GM18511 (cell line): ENCODE data around the gene TMEM144.
"Not testable (repeated sequence)": the region's sequence is repeated elsewhere in the genome, so short reads cannot be mapped to it uniquely, and the experiment has no call there.

ENCODE experiments used
- ATAC-seq: cut with Tn5 transposase; IDR thresholded peaks from one replicate; pipeline ENCODE4 v1.9.1; 2021; ENCODE audit warnings: mild to moderate bottlenecking, moderate library complexity; ENCODE audit not compliant: unreplicated experiment

Gene TMEM144

DNA sequence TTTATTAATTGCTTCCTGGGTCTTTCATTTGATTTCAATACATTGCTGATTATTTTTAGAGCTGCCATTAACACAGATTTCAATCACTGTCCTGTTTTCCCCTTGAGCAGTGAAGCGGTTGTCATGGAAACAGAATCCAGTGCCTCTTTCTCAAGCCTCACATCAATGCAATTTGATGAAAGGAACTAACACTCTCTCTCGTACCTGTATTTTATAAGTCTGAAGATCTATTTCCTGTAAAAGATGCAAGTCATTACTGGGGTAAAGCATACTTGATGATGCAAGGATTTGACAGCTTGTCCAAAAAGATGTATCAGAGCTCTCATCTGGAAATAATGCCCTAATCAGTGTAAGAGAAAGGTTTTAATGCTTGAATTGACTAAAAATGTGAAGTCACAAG, 19.6 kb upstream of the TMEM144 start:
- no peak for ATAC-seq

DNA sequence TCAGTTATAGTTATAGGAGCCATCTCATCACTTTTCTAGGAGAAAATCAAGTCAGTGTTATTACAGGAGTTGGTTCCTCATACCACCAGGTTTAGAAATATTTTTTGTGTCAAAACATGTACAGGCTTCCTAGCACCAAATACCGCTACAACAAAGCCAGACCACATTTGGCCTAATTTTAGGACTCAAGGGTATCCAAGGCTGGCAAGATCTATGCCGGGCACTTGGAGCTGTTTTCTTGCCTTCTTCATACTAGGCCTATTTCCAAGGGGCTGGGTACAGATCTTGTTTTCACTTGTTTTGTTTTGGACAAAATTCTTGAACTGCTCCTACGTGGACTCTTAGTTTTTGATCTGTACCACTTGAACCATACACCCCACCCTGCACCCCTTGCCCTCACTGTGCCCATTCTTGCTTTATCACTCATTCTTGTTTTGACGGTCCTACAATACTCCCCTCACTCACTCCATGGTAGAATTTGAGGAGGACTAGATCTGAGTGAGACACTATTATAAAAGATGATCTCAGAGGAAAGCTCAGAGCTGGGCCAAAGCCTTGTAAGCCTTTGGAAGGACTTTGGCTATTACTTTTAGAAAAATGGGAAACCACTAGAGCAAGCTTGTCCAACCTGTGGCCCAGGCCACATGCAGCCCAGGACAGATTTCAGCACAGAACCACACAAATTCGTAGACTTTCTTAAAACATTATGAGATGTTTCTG, 17.7 kb upstream of the TMEM144 start:
- ATAC-seq: peak; percentile 10

DNA sequence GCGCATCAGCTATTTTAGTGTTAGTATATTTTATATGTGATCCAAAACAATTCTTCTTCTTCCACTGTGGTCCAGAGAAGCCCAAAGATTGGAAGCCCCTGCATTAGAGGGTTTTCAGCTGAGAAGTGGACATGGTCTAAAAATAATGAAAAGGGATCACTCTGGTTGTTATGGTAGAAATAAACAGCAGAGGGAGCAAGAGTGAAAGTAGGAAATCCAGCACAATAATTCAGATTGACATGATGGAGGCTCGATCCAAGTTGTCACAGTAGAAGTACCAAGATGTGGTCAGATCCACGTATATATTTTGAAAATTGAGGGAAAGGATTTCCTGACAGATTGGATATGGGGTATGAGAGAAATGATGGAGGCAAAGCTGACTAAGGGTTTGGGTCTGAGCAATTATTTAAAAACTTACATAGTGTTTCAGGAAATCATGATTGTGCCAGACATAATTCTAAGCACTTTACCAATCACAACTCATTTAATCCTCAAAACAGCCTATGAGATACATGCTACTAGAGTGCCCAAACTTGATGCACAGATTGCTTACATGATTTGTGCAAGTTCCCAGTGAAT, 17.0 kb upstream of the TMEM144 start:
- peak; percentile 73 for ATAC-seq

DNA sequence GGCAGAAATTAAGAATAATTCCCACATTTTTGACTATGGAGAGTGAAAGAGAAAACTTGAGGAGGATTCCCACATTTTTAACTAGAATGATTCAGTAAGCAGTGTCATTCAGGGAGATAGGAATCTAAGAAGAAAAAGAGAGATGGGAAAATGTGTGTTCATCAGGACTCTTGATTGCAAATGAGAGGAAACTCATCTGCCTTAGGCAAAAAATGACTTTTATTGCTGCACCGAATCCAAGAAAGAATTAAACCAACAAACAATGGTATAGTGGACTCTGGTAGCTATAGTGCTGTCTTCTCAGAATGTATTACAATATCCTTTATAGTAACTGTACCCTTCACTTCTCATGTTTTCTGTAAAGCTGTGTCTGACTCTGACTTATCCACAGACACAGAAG, 15.0 kb upstream of the TMEM144 start:
- no peak for ATAC-seq

DNA sequence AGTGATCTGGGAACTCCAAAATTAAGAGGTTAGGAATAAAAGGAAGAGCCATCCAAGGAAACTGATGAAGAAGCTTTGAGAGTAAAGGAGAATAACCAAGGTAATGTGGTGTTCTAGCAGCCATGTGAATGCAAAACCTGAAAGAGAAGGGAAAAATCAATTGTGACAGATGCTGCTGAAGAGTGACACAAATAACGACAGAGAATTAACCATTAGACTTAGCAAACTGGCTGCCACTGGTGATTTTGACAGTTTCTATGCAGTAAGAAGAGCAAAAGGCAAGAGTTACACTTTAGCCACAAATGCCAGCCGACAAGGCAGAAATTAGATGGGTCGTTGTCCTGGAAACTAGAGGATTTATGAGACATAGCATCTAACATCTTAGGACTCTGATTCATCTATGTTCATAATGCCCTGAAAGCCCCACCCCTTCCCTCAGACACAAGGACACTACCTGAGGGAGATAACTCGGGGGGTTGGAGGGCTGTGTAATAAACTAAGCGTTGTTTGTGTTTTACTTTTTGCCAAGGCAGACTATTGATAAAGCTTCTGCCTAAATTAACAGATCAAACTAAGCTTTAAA, 13.0 kb upstream of the TMEM144 start:
- ATAC-seq: no peak

DNA sequence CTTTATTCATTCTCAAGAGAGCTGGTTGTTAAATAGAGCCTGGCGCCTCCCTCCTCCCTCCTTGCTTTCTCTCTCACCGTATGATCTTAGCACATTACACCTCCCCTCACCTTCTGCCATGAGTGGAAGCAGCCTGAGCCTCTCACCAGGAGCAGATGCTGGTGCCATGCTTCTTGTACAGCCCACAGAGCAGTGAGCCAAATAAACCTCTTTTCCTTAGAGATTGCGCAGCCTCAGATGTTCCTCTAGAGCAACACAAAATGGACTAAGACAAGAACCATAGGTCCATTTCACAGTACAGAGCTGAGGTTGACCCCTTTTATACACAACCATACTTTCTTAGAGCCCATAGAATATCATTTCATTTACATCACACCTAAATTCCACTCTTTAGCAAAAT, 10.1 kb upstream of the TMEM144 start:
- no peak for ATAC-seq

DNA sequence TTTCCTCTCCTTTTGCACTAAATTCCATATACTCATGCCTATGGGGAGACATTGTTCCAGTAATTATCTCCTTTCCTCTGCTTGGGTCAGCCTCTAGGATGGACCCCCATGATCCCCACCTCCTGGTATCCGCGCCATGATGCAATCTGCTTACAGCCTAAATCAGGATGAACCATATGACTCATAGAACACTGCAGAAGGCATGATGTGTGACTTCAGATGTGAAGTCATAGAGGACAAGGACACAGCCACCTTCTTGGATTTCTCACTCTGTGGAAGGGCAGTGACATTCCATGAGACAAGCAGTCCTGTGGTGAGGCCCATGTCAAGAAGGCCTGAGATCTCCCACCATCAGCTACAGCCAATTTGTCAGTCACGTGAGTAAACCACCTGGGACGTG, 9.0 kb upstream of the TMEM144 start:
- no peak for ATAC-seq

DNA sequence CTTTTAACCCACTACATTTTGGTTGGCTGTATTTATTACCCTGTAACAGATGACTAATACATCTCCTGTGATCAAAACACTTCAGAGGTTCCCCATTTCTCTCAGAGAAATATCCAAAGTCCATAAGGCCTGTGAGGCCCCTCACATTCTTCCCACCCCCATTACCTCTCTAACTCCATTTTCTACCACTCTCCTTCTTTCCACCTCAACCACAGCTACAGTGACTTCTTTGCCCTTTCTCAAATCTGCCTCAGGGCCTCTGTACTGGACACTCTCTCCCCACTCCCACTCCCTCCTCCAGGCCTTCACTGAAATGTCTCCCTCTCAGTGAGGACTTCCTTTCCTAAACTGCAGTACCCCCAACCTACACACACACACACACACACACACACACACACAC, 8.4 kb upstream of the TMEM144 start:
- no peak for ATAC-seq

DNA sequence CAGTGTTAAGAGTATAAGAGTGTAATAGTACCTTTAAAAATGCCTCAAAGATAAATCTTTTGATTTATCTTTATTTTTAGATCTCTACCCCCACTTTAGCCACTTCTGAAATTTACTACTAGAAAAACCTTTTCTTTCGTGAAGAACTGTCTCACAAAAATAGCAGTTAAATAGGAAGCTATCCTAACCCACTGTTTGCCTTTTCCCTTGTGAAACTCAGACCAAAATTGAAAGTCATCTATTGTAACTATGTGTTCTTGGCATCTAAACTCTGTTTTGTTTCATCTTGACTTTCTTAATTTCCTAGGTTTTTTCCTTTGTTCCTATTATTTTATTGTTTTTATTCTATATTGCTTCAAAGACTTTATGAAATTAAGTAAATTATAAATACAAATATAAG, 7.8 kb upstream of the TMEM144 start:
- ATAC-seq: no peak

DNA sequence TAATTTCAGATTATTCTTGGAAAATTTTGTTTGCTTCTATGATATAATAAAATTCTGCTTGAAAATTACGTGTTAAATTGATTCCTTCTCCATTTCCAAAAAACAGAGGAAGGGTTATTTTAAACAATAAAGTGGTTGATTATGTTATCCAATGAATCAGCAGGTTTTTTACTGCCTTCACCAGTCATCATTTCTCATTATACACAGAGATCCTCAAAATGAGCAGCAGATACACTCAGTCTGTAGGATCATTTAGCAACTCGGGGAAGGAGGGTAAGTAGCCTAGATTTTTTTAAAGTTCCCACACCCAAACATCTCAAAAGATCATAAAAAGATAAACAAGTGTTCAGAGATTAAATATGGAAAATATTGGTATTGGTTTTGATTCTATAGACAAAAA, 6.8 kb upstream of the TMEM144 start:
- no peak for ATAC-seq

DNA sequence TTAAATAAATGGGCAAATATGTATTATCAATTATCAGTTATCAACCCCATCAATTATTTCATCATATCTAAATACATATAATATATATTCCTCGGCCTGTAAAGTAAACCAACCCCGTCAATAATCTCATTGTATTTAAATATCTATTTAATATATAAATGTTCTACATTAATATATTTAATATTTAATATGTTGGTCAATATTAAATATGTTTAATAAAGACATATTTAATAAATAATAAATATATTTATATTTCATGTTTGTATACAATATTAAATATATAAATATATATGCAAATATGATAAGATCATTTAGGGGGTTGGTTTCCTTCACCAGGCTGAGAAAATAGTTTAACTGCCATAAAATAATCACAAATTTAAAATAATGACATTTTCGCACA, 6.4 kb upstream of the TMEM144 start:
- no peak for ATAC-seq

DNA sequence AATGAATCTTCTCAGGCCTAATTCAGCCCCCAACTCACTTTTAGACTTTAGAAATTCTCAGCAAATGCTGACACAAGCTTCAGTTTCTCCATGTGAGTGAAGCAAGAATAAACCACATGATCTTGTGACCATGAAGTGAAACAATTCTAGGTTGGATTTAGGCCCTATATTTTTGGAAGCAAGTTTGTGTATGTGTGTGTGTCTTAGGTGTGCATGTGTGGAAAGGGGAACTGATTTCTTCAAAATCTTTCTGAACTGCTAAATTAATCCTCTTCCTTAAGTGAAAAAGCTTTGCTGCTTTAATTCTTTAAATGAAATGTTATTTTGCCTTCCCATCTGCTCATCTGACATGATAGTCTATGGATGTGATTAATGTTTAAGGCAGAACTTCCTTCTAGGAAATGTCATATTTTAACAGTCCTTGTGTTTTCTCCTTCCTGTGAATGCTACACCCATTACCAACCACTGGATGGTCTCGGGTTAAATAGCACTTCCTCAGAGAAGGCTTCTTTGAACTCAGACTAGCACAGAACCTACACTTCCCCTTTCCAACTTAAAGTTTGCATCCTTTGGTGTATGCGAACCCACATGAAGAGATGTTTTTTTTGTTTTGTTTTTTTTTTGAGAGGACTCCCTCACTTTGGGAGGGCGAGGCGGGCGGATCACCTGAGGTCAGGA, 1.2 kb upstream of the TMEM144 start:
- peak; percentile 60 for ATAC-seq

DNA sequence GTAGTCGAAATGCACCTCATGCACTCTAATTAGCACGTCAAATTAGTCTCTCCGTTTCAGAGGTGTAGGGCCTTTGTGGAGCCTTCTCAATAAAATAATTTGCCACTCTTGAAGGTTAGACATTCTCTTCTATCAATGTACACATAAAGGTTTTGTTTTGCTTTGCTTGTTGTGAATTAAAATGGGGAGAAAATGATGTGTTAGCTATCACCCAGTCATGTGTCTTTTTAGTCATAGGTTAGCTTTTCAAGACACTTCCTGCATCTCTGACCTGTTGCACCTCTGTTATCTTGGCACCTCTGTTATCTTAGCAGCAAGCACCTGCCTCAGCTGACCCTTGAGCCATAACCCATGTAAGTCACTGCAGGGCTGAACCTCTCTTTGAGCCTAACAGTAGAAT, 936 bp downstream of the TMEM144 start:
- no peak for ATAC-seq

DNA sequence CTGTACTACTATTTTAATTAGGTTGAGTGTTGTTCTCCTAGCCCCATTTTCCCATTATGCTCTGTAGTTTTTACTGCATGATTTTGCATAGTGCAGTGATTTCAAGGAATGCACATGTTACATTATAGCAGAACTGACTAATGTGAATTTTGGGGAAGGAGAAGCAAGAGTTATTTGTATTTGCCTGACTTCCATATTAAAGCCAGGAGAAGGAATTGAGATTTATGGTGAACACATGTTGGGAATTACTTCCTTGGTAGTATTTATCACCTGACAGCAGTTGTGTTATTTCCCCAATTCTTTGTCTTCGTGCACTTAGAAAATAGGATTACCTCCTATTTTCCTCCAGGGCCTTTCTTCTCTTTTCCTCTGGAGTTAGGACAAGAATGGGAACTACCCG, 3.2 kb downstream of the TMEM144 start:
- ATAC-seq: no peak

DNA sequence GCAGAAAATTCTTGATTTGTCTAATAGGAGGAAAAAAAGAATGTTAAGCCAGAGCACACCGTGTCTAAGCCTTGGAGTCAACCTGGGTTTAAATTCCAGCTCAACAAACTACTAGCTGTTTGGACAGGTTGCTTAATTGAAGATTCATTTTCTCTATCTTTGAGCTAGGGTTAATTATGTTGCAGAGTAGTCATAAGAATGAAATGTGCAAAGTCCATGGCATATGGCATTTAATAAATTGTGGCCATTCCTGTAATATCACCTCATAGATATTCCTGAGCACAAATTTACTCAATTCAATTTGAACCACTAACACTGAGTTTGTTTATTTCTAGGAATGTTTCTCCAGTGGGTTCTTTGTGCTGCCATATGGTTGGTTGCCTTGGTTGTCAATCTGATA, 4.6 kb downstream of the TMEM144 start:
- ATAC-seq: no peak

DNA sequence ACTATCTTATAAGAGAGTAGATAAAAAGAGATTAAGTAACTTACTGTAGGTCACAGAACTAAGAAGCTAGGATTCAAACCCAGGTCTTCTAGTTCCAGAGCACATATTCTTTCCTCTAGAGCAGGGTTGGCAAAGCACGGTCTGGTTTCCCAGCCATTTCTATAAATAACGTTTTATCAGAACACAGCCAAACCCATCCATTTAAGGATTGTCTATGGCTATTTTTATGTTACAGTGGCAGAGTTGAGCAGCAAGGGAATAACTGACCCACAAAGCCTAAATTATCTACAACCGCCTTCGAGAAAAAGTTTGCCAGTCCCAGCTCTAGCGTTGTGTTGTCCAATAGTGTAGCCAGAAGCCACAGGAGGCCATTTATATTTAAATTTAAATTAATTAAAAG, 7.5 kb downstream of the TMEM144 start:
- no peak for ATAC-seq

DNA sequence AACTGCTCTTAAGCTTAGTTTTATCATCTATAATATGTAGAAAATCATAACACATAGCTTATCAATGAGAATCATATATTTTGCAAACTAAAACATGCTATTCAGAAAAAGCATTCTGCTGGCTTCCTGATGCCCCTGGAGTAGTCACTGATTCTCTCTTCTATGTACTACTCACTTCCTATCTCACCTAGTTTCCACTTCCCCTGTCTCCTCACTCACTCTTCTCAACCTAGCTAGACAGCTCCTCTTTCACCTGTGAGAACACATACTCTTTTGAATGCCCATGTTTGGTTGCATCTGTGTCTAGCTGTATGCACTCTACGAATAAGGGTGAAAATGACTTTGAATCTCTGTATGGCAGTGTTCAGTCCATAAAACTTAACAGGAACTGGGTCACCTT, 9.3 kb downstream of the TMEM144 start:
- ATAC-seq: no peak

DNA sequence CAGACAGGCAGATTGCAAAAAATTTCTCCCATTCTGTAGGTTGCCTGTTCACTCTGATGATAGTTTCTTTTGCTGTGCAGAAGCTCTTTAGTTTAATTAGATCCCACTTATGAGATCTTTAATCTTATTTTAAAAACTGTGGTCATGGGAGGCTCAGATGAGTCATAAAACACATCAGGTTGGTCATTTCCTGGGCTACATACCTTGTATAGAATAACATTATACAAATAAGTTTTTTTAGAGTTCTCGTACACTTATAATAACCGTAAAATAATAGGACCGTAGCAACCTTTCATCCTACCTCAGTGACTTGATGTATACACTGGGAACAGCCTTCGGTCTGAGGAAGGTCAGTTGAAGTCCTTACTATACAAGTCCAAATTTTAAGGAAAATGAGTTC, 14.0 kb downstream of the TMEM144 start:
- ATAC-seq: not testable (repeated sequence)

DNA sequence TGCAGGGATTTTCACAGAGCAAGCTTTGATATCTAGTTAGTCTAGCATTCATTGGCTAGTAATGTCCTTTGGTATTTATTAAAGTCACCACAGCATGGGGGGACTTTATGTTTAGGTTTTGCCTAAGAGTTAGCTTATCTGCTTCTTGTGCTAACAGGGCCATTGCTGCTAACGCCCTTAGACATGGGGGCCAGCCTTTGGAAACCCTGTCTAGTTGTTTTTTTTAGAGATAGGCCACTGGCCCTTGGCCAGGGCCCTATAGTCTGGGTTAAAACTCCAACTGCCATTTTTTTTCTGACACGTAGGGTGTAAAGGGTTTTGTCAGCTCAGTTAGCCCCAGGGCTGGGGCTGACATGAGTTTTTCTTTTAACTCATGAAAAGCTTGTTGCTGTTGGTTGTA, 14.7 kb downstream of the TMEM144 start:
- ATAC-seq: not testable (repeated sequence)

DNA sequence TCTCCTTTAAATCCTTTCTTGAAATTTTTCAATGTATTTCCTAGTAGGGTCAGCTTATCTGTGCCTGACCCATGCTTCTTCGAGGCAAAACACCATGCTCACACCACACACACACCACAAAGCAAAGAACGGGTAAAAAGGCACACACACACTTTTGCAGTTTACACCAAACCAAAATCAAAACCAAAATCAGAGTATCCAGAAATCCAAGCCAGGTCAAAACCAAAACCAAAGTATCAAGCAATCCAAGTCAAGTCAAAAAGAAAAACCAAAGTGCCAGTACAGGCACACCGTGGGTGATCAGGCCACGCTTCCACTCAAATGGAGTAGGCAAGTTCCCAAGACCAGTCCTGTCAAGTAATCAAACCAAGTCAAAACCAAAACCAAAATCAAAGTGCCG, 17.6 kb downstream of the TMEM144 start:
- ATAC-seq: not testable (repeated sequence)

DNA sequence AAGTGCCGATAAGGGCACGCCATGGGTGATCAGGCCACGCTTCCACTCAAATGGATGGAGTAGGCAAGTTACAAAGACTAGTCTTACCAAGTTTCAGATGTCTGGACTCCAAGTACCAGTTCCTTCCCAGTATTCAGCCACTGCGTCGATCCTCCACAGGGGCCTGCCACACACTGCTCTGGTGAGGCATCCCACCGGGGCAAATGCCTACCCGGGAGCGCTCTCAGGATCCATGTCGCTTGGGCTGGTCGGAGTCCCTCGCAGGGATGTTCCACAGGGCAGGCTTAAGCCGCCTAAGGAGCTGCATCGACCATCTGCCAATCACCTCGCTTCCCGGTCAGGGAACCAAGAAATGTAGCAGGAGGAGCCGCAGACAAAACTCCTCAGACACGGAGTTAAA, 18.1 kb downstream of the TMEM144 start:
- not testable (repeated sequence) for ATAC-seq

DNA sequence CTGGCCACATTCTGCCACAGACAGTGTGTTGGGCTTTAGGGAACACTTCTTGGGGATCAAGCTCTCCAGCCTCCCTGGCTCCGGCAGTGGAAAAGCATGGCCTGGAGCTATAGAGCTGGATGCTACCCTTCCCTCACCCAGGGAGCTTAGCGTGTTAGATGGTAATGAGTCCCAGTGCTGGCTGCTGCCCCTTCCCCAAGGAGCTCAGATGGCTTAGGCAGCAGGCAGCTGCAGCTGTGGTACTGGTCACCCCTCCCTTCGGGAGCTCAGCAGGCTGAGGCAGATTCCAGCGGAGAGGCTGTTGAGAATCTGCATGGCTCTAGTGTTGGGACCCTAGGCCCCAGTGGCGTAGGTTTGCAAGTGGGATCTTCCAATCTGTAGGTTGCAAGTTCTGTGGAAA, 19.5 kb downstream of the TMEM144 start:
- ATAC-seq: no peak
